HG03575 (cell line): Measurements from ENCODE around the gene RHOC.
A peak's percentile ranks its signal among the peaks of the same experiment; 100 is the strongest.

Source experiments
- ATAC-seq: cut with Tn5 transposase; IDR thresholded peaks from one replicate; pipeline ENCODE4 v1.9.1; 2021; ENCODE audit not compliant: unreplicated experiment, insufficient number of reproducible peaks, low FRiP score; ENCODE audit errors: extremely low read depth

Gene RHOC

GRCh38 chr1:112719706-112720105, 12.8 kb upstream of the RHOC start:
- ATAC-seq: no peak

GRCh38 chr1:112718691-112719418, 11.9 kb upstream of the RHOC start:
- ATAC-seq: no peak

GRCh38 chr1:112717263-112717873, 10.4 kb upstream of the RHOC start:
- ATAC-seq: no peak

GRCh38 chr1:112716133-112716720, 9.3 kb upstream of the RHOC start:
- no peak for ATAC-seq

- peak; percentile 43 for ATAC-seq
These were observed 8.5 kb upstream of the RHOC start, which contains the start of gene PPM1J for GRCh38 chr1:112715264-112716053. Gene PPM1J, minus strand, starts transcription at chr1:112715332. Its CDS starts 31 bp downstream, at chr1:112715301.

- ATAC-seq: no peak
These were observed 7.7 kb upstream of the RHOC start for GRCh38 chr1:112714313-112715263.

- no peak for ATAC-seq
These were observed 6.8 kb upstream of the RHOC start for GRCh38 chr1:112713466-112714312.

- no peak for ATAC-seq
These were observed 5.8 kb upstream of the RHOC start for GRCh38 chr1:112712701-112713128.

- no peak for ATAC-seq
These were observed 5.3 kb upstream of the RHOC start for GRCh38 chr1:112712191-112712590.

GRCh38 chr1:112711670-112712069, 4.7 kb upstream of the RHOC start:
- ATAC-seq: no peak

- ATAC-seq: no peak
These were observed 4.1 kb upstream of the RHOC start for GRCh38 chr1:112711041-112711440.

- ATAC-seq: no peak
These were observed 3.7 kb upstream of the RHOC start for GRCh38 chr1:112710586-112710985.

- no peak for ATAC-seq
These were observed 3.2 kb upstream of the RHOC start for GRCh38 chr1:112710159-112710558.

- no peak for ATAC-seq
These were observed 1.6 kb upstream of the RHOC start for GRCh38 chr1:112708489-112708888.

- ATAC-seq: no peak
These were observed 1.1 kb upstream of the RHOC start for GRCh38 chr1:112708002-112708448.

GRCh38 chr1:112707221-112708001, 484 bp upstream of the RHOC start:
- ATAC-seq: no peak
